DOHH2 (cell line): ENCODE results near the gene MKRN2.

Source experiments
- CTCF ChIP-seq: fragments of 200-600 bp; sonication (generic); IDR thresholded peaks from one replicate; pipeline ENCODE4 v1.5.1; 2014; ENCODE audit warnings: antibody characterized with exemption, mild to moderate bottlenecking, low read depth, low read length; ENCODE audit not compliant: poor library complexity, severe bottlenecking
- EZH2phosphoT487 ChIP-seq: fragments of 200-600 bp; sonication (generic); IDR thresholded peaks from 2 replicates; pipeline ENCODE4 v1.6.1; 2017; ENCODE audit warnings: borderline replicate concordance, mild to moderate bottlenecking, antibody characterized with exemption, low read length, moderate library complexity, mixed read lengths

DNA sequence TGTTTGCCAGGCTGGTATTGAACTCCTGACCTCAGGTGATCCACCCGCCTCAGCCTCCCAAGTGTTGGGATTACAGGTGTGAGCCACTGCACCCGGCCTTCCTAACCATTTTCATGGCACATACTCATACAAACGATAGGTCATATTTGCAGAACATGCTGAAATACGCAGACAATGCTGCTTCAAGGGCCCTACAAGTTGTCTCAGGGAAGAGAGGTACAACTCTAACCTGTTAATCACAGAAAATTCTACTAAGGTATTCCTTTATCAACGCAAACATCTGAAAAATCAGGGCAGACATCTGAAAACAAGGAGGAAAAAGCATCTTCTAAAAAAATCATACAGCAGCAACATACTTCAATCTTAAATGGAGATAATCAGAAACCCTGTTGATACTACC is 67.2 kb downstream of the MKRN2 start:
- TF ChIP-seq CTCF (no peak), EZH2phosphoT487 (no peak)
